ENCODE results near the gene PAK5. TPM values are rescaled to one million over a fixed set of nuclear protein-coding genes. Genes with fewer than 3 reads are reported as not detected.

The PAK5 gene
- total and polyA plus RNA-seq, 4 donors, result 0.03 to 0.51 (median 0.16) TPM

GRCh38 chr20:9490631-9491030 is 348.2 kb downstream of the PAK5 start:
- H3K9me3 ChIP-seq (ENCODE audit: control insufficient read depth in 4 of 4, insufficient read depth in 3 of 4, low read length in 3 of 4), result no peaks in the 10 kb centered on the region
- no peak overlapping the region for H3K4me3 ChIP-seq
- TF ChIP-seq CTCF (IDR thresholded peaks at IDR 0.05; ENCODE audit: control extremely low read depth, extremely low read depth), result no peak
- ATAC-seq (ENCODE audit: insufficient read depth, low FRiP score) (no peak), DNase-seq (no peak)
- peaks cover 0 to 15% (median 0%) of the 10 kb centered on the region in 5 donors for H3K4me1 ChIP-seq (ENCODE audit: control insufficient read depth in 5 of 5, insufficient read depth in 5 of 5, low read length in 5 of 5)
- no peak overlapping the region for H3K9ac ChIP-seq (ENCODE audit: insufficient read depth in 1 of 2, low read length in 2 of 2)
- no peaks in the 10 kb centered on the region for H3K36me3 ChIP-seq (ENCODE audit: control insufficient read depth in 4 of 4, insufficient read depth in 4 of 4, low read length in 4 of 4)
- H3K27ac ChIP-seq (ENCODE audit: low read depth in 1 of 2, low read length in 1 of 2), result no peak overlapping the region
- no peaks in the 10 kb centered on the region for H3K27me3 ChIP-seq (ENCODE audit: control insufficient read depth in 3 of 3, insufficient read depth in 3 of 3, low read length in 2 of 3)
- 85 to 87% methylated on average over 3 of the region's 3 CpGs for WGBS, 2 donors

- no peak for DNase-seq
- H3K9ac ChIP-seq (ENCODE audit: insufficient read depth in 1 of 2, low read length in 2 of 2), result no peak overlapping the region
- no peak for TF ChIP-seq CTCF (IDR thresholded peaks at IDR 0.05; ENCODE audit: control extremely low read depth, extremely low read depth)
- H3K27me3 ChIP-seq (ENCODE audit: control insufficient read depth in 3 of 3, insufficient read depth in 3 of 3, low read length in 2 of 3), result no peaks in the 10 kb centered on the region
- H3K4me1 ChIP-seq (ENCODE audit: control insufficient read depth in 5 of 5, insufficient read depth in 5 of 5, low read length in 5 of 5), result peaks cover 0 to 10% (median 0%) of the 10 kb centered on the region in 5 donors
- no peaks in the 10 kb centered on the region for H3K36me3 ChIP-seq (ENCODE audit: control insufficient read depth in 4 of 4, insufficient read depth in 4 of 4, low read length in 4 of 4)
- ATAC-seq (ENCODE audit: insufficient read depth, low FRiP score), result no peak
- no peaks in the 10 kb centered on the region for H3K9me3 ChIP-seq (ENCODE audit: control insufficient read depth in 4 of 4, insufficient read depth in 3 of 4, low read length in 3 of 4)
- no peak overlapping the region for H3K27ac ChIP-seq (ENCODE audit: low read depth in 1 of 2, low read length in 1 of 2)
- 85 to 92% methylated on average over 3 of the region's 3 CpGs for WGBS, 2 donors
- no peak overlapping the region for H3K4me3 ChIP-seq
Observed at GRCh38 chr20:9490161-9490560, 348.7 kb downstream of the PAK5 start.

GRCh38 chr20:9488063-9488462 is 350.8 kb downstream of the PAK5 start:
- no peaks in the 10 kb centered on the region for H3K9me3 ChIP-seq (ENCODE audit: control insufficient read depth in 4 of 4, insufficient read depth in 3 of 4, low read length in 3 of 4)
- no peak for DNase-seq
- no peak overlapping the region for H3K27ac ChIP-seq (ENCODE audit: low read depth in 1 of 2, low read length in 1 of 2)
- H3K4me1 ChIP-seq (ENCODE audit: control insufficient read depth in 5 of 5, insufficient read depth in 5 of 5, low read length in 5 of 5), result no peaks in the 10 kb centered on the region
- no peaks in the 10 kb centered on the region for H3K27me3 ChIP-seq (ENCODE audit: control insufficient read depth in 3 of 3, insufficient read depth in 3 of 3, low read length in 2 of 3)
- H3K36me3 ChIP-seq (ENCODE audit: control insufficient read depth in 4 of 4, insufficient read depth in 4 of 4, low read length in 4 of 4), result no peaks in the 10 kb centered on the region
- H3K4me3 ChIP-seq, result no peak overlapping the region
- no peak for ATAC-seq (ENCODE audit: insufficient read depth, low FRiP score)
- H3K9ac ChIP-seq (ENCODE audit: insufficient read depth in 1 of 2, low read length in 2 of 2), result no peak overlapping the region
- TF ChIP-seq CTCF (IDR thresholded peaks at IDR 0.05; ENCODE audit: control extremely low read depth, extremely low read depth), result no peak
- 50 to 53% methylated on average over 2 of the region's 2 CpGs for WGBS, 2 donors

Other genes starting within 250 kb of the PAK5 start
- gene ANKEF1, start 195.9 kb upstream of the PAK5 start, total RNA-seq, result 1 to 10 TPM; 7.9 to 8.4 TPM
- 1 to 10 TPM; 2.0 to 3.4 TPM for gene ANKEF1, start 195.9 kb upstream of the PAK5 start, polyA plus RNA-seq